ENCODE data around the gene PET100.
A peak's percentile ranks its signal among the peaks of the same experiment; 100 is the strongest.

PET100 gene

GRCh38 chr19:7677669-7678311, 48.2 kb downstream of the PET100 start:
- Histone ChIP-seq H3K4me1 (ENCODE audit: control insufficient read depth in 1 of 2, insufficient read depth in 2 of 2, low read length in 2 of 2) (peaks cover 0 to 20% of the 10 kb centered on the region in 2 donors), H3K4me3 (ENCODE audit: low read depth in 1 of 2, low read length in 2 of 2) (no peak overlapping the region), H3K27me3 (ENCODE audit: low read depth, low read length) (peaks cover 4% of the 10 kb centered on the region), H3K9me3 (ENCODE audit: control insufficient read depth in 1 of 2, low read length in 2 of 2) (no peaks in the 10 kb centered on the region), H3K27ac (ENCODE audit: low read length) (no peak overlapping the region), H3K36me3 (ENCODE audit: control insufficient read depth in 1 of 2, insufficient read depth in 2 of 2, low read length in 2 of 2) (peaks cover 0 to 8% of the 10 kb centered on the region in 2 donors)

- Histone ChIP-seq H3K4me1 (ENCODE audit: control insufficient read depth in 1 of 2, insufficient read depth in 2 of 2, low read length in 2 of 2) (peaks cover 0 to 20% of the 10 kb centered on the region in 2 donors), H3K4me3 (ENCODE audit: low read depth in 1 of 2, low read length in 2 of 2) (no peak overlapping the region), H3K36me3 (ENCODE audit: control insufficient read depth in 1 of 2, insufficient read depth in 2 of 2, low read length in 2 of 2) (peaks cover 0 to 15% of the 10 kb centered on the region in 2 donors), H3K27ac (ENCODE audit: low read length) (no peak overlapping the region), H3K9me3 (ENCODE audit: control insufficient read depth in 1 of 2, low read length in 2 of 2) (no peaks in the 10 kb centered on the region), H3K27me3 (ENCODE audit: low read depth, low read length) (peaks cover 4% of the 10 kb centered on the region)
These were observed 49.6 kb downstream of the PET100 start for GRCh38 chr19:7678971-7679751.

GRCh38 chr19:7679771-7680605, 50.4 kb downstream of the PET100 start:
- H3K27ac ChIP-seq (ENCODE audit: low read length) = no peak overlapping the region
- peaks cover 0 to 20% of the 10 kb centered on the region in 2 donors for H3K4me1 ChIP-seq (ENCODE audit: control insufficient read depth in 1 of 2, insufficient read depth in 2 of 2, low read length in 2 of 2)
- H3K27me3 ChIP-seq (ENCODE audit: low read depth, low read length) = peaks cover 4% of the 10 kb centered on the region

GRCh38 chr19:7680606-7681339, 51.2 kb downstream of the PET100 start, which contains the start of gene TRAPPC5:
TRAPPC5 (plus strand) TSS chr19:7680833; CDS start chr19:7682254, 1,421 bp downstream.
- peak within 1 kb of the TSS; percentile 63 for H3K27ac ChIP-seq (ENCODE audit: low read length)
- no peaks in the 10 kb centered on the region for H3K9me3 ChIP-seq (ENCODE audit: control insufficient read depth in 1 of 2, low read length in 2 of 2)
- peaks cover 0 to 15% of the 10 kb centered on the region in 2 donors for H3K36me3 ChIP-seq (ENCODE audit: control insufficient read depth in 1 of 2, insufficient read depth in 2 of 2, low read length in 2 of 2)
- H3K4me3 ChIP-seq (ENCODE audit: low read depth in 1 of 2, low read length in 2 of 2) = peak within 1 kb of the TSS; percentile 74 to 92
- H3K27me3 ChIP-seq (ENCODE audit: low read depth, low read length) = peaks cover 4% of the 10 kb centered on the region
- H3K4me1 ChIP-seq (ENCODE audit: control insufficient read depth in 1 of 2, insufficient read depth in 2 of 2, low read length in 2 of 2) = peaks cover 0 to 20% of the 10 kb centered on the region in 2 donors

More at GRCh38 chr19:7679771-7680605, 50.4 kb downstream of the PET100 start:
- H3K9me3 ChIP-seq (ENCODE audit: control insufficient read depth in 1 of 2, low read length in 2 of 2) = no peaks in the 10 kb centered on the region
- peak overlapping the region; percentile 74 to 92 for H3K4me3 ChIP-seq (ENCODE audit: low read depth in 1 of 2, low read length in 2 of 2)
- H3K36me3 ChIP-seq (ENCODE audit: control insufficient read depth in 1 of 2, insufficient read depth in 2 of 2, low read length in 2 of 2) = peaks cover 0 to 15% of the 10 kb centered on the region in 2 donors
